NB4 (cell line): Measurements from ENCODE around the gene LEMD1.

ENCODE experiments used
- DNase-seq: peaks from one replicate; pipeline ENCODE4 v3.0.0; 2010; ENCODE audit warnings: low read depth
- H3K4me3 ChIP-seq: one replicate; pipeline ENCODE4 v1.5.1; 2011; ENCODE audit warnings: mild to moderate bottlenecking, low read depth, low read length, moderate library complexity
- MYC ChIP-seq: IDR thresholded peaks from 2 replicates; pipeline ENCODE4 v1.6.1; 2011; ENCODE audit warnings: low read depth, low read length
- POLR2A ChIP-seq: IDR thresholded peaks from 2 replicates; pipeline ENCODE4 v1.6.1; 2011; ENCODE audit warnings: mild to moderate bottlenecking; ENCODE audit not compliant: insufficient read length; ENCODE audit errors: extremely low read depth
- TF ChIP-seq, protein P1 (sequence below): IDR thresholded peaks from 2 replicates; pipeline ENCODE4 v1.6.1; 2011; ENCODE audit warnings: low read depth, low read length
- TF ChIP-seq, protein P2 (sequence below): IDR thresholded peaks from one replicate; pipeline ENCODE4 v1.5.1; 2012; ENCODE audit warnings: low read depth, low read length

Gene LEMD1

DNA sequence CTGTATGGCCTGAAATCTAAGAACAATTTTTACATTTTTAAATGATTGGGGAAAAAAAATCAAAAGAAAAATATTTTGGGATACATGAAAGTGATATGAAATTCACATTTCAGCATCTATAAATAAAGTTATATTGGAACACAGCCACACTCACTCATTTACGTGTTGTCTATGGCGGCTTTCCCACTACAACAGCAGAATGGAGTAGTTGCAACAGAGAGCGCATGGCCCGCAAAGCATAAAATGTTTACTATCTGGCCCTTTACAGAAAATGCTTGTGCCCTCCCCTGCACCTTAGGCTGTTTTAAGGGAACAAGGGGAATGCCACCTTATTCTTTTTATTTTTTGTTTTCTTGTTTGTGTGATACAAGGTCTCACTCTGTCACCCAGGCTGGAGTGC lies 68.7 kb downstream of the LEMD1 start:
- no peak overlapping the region for H3K4me3 ChIP-seq
- DNase-seq, result no peak
- TF ChIP-seq POLR2A (no peak), MYC (no peak)
- TF ChIP-seq, protein P1, sequence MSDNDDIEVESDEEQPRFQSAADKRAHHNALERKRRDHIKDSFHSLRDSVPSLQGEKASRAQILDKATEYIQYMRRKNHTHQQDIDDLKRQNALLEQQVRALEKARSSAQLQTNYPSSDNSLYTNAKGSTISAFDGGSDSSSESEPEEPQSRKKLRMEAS, result no peak
- TF ChIP-seq, protein P2, sequence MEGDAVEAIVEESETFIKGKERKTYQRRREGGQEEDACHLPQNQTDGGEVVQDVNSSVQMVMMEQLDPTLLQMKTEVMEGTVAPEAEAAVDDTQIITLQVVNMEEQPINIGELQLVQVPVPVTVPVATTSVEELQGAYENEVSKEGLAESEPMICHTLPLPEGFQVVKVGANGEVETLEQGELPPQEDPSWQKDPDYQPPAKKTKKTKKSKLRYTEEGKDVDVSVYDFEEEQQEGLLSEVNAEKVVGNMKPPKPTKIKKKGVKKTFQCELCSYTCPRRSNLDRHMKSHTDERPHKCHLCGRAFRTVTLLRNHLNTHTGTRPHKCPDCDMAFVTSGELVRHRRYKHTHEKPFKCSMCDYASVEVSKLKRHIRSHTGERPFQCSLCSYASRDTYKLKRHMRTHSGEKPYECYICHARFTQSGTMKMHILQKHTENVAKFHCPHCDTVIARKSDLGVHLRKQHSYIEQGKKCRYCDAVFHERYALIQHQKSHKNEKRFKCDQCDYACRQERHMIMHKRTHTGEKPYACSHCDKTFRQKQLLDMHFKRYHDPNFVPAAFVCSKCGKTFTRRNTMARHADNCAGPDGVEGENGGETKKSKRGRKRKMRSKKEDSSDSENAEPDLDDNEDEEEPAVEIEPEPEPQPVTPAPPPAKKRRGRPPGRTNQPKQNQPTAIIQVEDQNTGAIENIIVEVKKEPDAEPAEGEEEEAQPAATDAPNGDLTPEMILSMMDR, result no peak

DNA sequence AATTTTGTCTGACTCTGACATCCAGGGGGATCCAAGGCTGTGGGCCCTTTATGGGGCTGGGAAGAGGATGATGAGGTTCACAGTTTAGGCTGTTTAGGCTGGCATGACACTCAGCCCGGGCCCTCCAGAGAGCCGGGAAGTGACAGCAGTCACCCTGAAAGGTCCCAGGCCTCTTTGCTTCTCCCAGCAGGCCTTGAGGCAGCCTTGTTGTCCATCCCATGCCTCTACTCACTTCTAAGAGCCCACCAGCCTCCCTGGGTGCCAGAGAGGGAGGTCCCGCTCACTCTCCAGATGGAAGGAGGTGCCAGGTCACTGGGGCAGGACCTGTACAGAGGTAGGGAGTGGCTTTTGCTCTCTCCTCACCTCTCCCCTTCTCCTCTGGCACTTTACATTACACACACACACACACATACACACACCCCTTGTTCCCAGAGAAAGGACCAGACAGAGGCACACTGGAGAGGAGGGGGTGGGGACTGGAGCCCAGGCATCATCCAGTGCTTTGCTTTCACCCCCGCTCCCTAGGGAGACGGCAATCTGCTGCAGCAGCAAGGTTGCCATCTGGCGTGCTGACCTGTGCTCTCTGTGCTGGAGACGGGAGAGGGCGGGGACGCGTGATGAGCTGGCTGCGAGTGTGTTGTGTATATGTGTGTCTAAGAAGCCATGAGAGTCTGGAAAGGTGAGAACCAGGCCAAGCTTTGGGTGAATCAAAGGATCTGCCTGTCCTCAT lies 69.7 kb downstream of the LEMD1 start:
- TF ChIP-seq POLR2A, result no peak
- TF ChIP-seq MYC, result no peak
- TF ChIP-seq, protein P1, result no peak
- H3K4me3 ChIP-seq, result no peak overlapping the region
- DNase-seq, result no peak

DNA sequence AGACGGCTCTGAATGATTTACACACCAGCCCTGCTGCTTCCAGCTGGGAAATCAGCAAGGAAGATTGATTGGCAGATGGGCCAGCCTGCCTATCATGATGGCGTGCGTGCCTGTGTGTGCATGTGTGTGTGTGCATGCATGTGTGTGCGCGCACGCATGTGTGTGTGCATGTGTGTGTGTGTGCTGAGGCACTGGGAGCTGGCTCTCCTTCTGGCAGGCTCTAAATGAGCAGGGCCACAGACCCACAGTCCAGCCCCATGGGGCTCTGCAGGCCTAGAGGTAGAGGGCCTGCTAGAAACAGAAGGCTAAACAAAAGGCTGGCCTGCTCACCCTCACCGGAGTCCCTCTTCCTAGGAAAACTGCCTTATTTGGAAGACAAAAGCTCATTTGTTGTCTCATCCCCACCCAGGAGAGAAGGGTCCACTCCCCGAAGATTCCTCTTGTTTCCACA lies 71.1 kb downstream of the LEMD1 start:
- H3K4me3 ChIP-seq, result no peak overlapping the region
- TF ChIP-seq, protein P2, result no peak
- TF ChIP-seq, protein P1, result no peak
- TF ChIP-seq POLR2A (no peak), MYC (no peak)
- DNase-seq, result no peak

DNA sequence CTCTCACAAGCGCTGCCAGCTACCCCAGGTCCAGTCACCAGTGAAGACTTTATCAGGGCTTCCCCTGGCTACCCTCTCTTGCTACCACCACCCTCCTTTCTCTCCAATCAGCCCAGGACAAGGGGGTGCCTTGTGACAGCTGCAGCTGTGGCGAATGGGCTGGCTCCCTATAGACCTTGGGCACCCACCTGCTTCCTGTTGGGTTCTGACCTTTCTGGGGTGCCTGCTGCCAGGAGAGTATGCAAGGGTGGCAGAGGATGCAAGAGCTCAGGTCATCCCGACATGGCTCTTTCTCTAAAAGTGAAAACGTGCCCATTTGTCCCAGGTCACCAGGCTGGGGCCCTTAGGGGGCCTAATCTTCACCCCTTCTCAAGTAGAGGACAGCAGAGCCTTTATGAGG lies 71.7 kb downstream of the LEMD1 start:
- TF ChIP-seq, protein P2, result no peak
- TF ChIP-seq MYC, result no peak
- TF ChIP-seq POLR2A, result no peak
- no peak overlapping the region for H3K4me3 ChIP-seq
- no peak for DNase-seq

DNA sequence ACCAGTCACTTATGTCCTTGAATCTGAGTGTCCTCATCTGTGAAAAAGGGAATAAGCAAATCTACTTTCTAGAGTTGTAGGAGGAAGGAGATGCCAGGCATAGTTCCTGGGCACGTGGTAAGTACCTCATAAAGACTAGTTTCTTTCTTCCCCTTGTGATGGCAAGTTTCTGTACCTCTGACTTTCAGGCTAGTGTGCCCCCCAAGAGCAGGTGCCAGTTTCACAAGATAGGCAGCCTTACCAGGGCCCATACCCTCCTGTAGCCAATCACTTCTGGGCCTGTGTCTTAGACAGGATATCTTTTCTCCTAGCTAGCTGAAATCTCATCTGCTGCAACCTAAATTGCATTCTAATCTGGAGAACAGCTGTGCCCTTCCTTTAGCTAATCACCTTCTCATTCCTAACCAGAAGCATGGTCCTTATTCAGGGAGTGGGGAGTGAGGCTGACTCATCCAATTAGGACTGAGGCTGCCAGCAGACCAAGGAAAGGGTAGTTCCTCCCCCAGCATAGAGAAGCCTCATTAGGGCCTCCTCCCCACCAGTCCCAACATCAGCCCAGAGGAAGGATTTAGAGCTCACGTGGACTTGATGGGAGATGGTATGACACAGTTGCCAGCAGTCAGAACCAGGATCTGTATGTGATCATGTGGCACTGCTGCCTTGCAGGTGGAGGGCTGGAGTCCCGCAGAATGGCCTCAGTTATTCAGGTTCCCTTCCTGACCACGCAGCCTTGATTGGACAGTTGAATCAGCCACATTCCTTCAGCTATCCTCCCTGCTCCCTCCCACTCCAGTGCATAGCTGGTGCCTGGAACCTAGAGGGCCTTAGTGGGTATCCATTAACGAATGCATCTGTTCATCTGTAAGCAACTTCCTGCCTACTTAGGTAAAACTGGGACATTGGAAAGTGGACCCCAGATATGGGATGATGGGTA lies 73.0 kb downstream of the LEMD1 start:
- no peak for DNase-seq
- no peak for TF ChIP-seq MYC
- TF ChIP-seq, protein P1, result no peak
- no peak for TF ChIP-seq POLR2A
- TF ChIP-seq, protein P2, result no peak
- no peak overlapping the region for H3K4me3 ChIP-seq
